Fibroblast of pulmonary artery (primary cell): ENCODE results near the gene SLC35F1.

ENCODE experiments used
- DNase-seq: peaks from one replicate; pipeline ENCODE4 v3.0.0-alpha.2; 2010; ENCODE audit warnings: low read depth
- H3K4me3 ChIP-seq: replicated peaks from 2 replicates; pipeline ENCODE4 v1.5.1; 2011; ENCODE audit warnings: low read depth, mild to moderate bottlenecking, control low read depth, low read length, moderate library complexity
- TF ChIP-seq, protein P1 (sequence below): IDR thresholded peaks from 2 replicates; pipeline ENCODE4 v1.5.1; 2011; ENCODE audit warnings: mild to moderate bottlenecking, control low read depth, low read length, inconsistent platforms; ENCODE audit errors: missing control alignments

SLC35F1 gene

DNA sequence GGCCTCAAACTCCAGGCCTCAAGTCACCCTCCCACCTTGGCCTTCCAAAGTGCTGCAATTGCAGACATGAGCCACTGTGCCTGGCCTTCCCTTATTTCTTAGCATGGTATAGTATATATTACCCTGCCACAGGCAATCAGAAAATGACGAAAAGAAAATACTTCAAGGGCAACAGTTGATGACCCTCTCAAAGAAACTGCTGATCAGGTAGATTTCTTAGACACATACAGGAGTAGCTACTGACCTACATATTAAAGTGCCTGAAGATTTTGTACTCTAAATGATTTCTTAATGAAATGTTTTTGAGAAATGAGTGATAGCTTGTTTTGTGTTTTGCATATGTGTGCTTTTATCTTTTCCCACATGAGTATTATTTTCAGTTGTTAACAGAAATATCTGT lies 4.6 kb downstream of the SLC35F1 start:
- TF ChIP-seq, protein P1, sequence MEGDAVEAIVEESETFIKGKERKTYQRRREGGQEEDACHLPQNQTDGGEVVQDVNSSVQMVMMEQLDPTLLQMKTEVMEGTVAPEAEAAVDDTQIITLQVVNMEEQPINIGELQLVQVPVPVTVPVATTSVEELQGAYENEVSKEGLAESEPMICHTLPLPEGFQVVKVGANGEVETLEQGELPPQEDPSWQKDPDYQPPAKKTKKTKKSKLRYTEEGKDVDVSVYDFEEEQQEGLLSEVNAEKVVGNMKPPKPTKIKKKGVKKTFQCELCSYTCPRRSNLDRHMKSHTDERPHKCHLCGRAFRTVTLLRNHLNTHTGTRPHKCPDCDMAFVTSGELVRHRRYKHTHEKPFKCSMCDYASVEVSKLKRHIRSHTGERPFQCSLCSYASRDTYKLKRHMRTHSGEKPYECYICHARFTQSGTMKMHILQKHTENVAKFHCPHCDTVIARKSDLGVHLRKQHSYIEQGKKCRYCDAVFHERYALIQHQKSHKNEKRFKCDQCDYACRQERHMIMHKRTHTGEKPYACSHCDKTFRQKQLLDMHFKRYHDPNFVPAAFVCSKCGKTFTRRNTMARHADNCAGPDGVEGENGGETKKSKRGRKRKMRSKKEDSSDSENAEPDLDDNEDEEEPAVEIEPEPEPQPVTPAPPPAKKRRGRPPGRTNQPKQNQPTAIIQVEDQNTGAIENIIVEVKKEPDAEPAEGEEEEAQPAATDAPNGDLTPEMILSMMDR, result no peak
- no peak overlapping the region for H3K4me3 ChIP-seq
- no peak for DNase-seq

DNA sequence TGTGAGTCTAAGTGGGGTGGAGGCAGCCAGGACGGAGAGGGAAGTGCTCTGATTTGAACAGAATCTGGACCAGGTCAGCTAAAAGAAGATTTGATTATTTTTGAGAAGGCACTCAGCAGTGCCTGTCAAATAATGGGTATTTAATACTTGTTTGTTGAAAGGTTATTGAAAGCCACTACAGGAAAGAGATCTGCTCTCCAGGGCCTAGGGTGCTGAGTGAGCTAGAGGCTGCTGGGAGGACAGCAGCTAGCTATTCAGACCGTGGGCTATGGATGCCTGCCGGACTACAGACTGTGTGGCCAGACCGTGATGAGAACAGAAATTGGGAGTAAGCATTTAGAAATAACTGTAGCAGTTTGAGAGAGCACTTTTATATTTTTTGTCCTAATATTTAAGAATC lies 8.8 kb downstream of the SLC35F1 start:
- DNase-seq, result no peak
- H3K4me3 ChIP-seq, result no peak overlapping the region
- TF ChIP-seq, protein P1, result no peak

- no peak for DNase-seq
- no peak overlapping the region for H3K4me3 ChIP-seq
- TF ChIP-seq, protein P1, result no peak
These were observed 9.4 kb downstream of the SLC35F1 start for GRCh38 chr6:117916483-117916882.

GRCh38 chr6:117917176-117917575 lies 10.1 kb downstream of the SLC35F1 start:
- no peak overlapping the region for H3K4me3 ChIP-seq
- TF ChIP-seq, protein P1, result no peak
- DNase-seq, result no peak

DNA sequence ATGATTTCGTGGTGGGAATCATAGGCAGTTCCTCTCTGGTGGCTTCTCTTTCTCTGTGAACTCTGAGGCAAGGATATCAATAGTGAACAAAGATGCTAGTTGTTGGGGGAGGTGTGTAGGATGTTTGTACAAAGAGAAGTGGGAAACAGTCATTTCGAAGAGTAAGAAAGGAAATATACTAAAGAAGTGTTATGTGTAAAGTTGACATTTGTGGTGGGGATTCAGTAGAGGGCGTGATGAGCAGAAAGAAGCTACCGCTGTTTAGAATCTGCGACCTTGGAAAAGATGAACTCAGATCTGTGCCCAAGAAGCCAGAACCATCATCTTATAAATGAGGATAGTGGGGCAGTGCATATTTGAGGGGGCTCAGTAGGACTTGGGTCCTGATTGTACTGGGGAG lies 11.4 kb downstream of the SLC35F1 start:
- no peak for DNase-seq
- TF ChIP-seq, protein P1, result no peak
- no peak overlapping the region for H3K4me3 ChIP-seq

DNA sequence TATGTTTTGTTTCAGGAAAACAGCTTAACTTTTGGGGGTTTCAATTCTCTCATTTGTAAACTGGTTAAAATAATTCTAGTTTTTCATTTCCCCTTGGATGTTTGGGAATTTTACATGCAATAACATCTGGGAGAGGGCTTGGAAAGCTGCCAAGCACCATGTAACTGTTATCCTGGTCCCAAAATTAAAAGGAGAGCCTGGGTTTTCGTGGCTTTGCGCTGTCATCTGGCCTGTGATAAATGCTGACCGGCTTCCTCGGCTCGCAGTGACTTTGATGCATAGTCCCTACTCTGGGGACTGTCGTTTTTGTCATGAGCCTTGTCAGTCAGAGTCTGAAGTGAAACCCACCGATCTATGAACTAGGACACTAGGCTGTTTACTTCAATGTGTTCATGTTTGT lies 12.2 kb downstream of the SLC35F1 start:
- no peak overlapping the region for H3K4me3 ChIP-seq
- TF ChIP-seq, protein P1, result no peak
- no peak for DNase-seq
